SU-DHL-6 (cell line): ENCODE results near the gene ZNF654.
"Not testable (repeated sequence)": the region's sequence is repeated elsewhere in the genome, so short reads cannot be mapped to it uniquely, and the experiment has no call there.

ENCODE experiments used
- H2AFZ ChIP-seq: fragments of 200-600 bp; sonication (generic); 2 replicates; pipeline ENCODE4 v1.6.1; 2014; ENCODE audit warnings: low read depth, mild to moderate bottlenecking, moderate library complexity, mixed read lengths, antibody characterized with exemption, low read length; ENCODE audit not compliant: severe bottlenecking
- H3F3A ChIP-seq: fragments of 200-600 bp; shearing (Covaris generic); 2 replicates; pipeline ENCODE4 v1.6.0; 2016; ENCODE audit warnings: antibody characterized with exemption, mild to moderate bottlenecking; ENCODE audit not compliant: insufficient read depth
- H3K27ac ChIP-seq: fragments of 200-600 bp; sonication (generic); 2 replicates; pipeline ENCODE4 v1.5.1; 2016; ENCODE audit warnings: low read depth, mild to moderate bottlenecking, low read length, moderate library complexity, mixed read lengths
- H3K27me3 ChIP-seq: fragments of 200-600 bp; sonication (generic), shearing (Covaris generic); 2 replicates; pipeline ENCODE4 v1.6.0; 2014; ENCODE audit warnings: mild to moderate bottlenecking, low read length
- H3K36me3 ChIP-seq: fragments of 200-600 bp; sonication (generic); 2 replicates; pipeline ENCODE4 v1.6.1; 2014; ENCODE audit warnings: mild to moderate bottlenecking, low read length, mixed read lengths
- H3K4me2 ChIP-seq: fragments of 300-600, 200-600 bp; shearing (Covaris generic), sonication (generic); 2 replicates; pipeline ENCODE4 v1.6.0; 2014; ENCODE audit warnings: low read length, low read depth, mild to moderate bottlenecking; ENCODE audit not compliant: poor library complexity, severe bottlenecking
- H3K4me3 ChIP-seq: fragments of 200-600 bp; sonication (generic); 2 replicates; pipeline ENCODE4 v1.5.1; 2014; ENCODE audit warnings: antibody characterized with exemption, low read length, mild to moderate bottlenecking, mixed read lengths; ENCODE audit not compliant: insufficient read depth, poor library complexity, severe bottlenecking
- H3K79me2 ChIP-seq: fragments of 200-600 bp; sonication (generic); 2 replicates; pipeline ENCODE4 v1.6.1; 2014; ENCODE audit warnings: mild to moderate bottlenecking, low read length, moderate library complexity; ENCODE audit not compliant: insufficient read depth
- H3K9ac ChIP-seq: fragments of 200-600 bp; sonication (generic); 2 replicates; pipeline ENCODE4 v1.7.0; 2014; ENCODE audit warnings: mild to moderate bottlenecking, low read length
- H3K9me2 ChIP-seq: fragments of 200-600 bp; sonication (generic); replicated peaks from 2 replicates; pipeline ENCODE4 v1.6.1; 2014; ENCODE audit warnings: low read length; ENCODE audit not compliant: insufficient read depth
- H3K9me3 ChIP-seq: fragments of 200-600 bp; sonication (generic); 2 replicates; pipeline ENCODE4 v1.6.1; 2014; ENCODE audit warnings: low read length, mixed read lengths; ENCODE audit not compliant: insufficient read depth
- H4K20me1 ChIP-seq: fragments of 200-600 bp; sonication (generic); 2 replicates; pipeline ENCODE4 v1.6.1; 2014; ENCODE audit warnings: low read depth, mild to moderate bottlenecking, antibody characterized with exemption, low read length, moderate library complexity, mixed read lengths
- EZH2phosphoT487 ChIP-seq: fragments of 200-600 bp; sonication (generic), shearing (Covaris generic); conservative IDR thresholded peaks from 2 replicates; pipeline ENCODE4 v1.6.1; 2018; ENCODE audit warnings: mild to moderate bottlenecking, antibody characterized with exemption, low read length, moderate library complexity, mixed read lengths
- TF ChIP-seq, protein P1 (sequence below): fragments of 200-600 bp; sonication (generic); IDR thresholded peaks from one replicate; pipeline ENCODE4 v1.5.1; 2017; ENCODE audit warnings: antibody characterized with exemption, mild to moderate bottlenecking, low read length, moderate library complexity; ENCODE audit not compliant: insufficient read depth, poor library complexity, severe bottlenecking

Gene ZNF654

DNA sequence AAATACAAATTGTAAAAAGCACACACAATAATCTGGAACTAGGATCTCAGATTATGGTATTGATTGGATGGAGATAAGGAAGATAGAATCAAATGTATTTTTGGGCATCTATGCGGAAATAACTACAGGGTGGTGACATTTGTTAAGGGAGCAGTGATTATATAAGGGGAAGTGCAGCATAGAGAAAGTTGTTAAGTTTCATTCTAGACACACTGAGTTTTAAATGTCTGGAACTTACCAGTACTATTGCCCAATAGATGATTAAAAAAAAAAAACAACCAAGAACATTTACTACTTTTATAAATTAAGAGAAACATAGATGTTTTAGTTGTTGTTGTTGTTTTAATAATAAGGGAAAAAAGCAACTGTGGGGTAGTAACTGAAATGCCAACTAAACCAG lies 58.6 kb downstream of the ZNF654 start:
- H3K27me3 ChIP-seq: no peaks in the 10 kb centered on the region
- no peak overlapping the region for H3K4me2 ChIP-seq
- H3K36me3 ChIP-seq: peaks cover 22% of the 10 kb centered on the region
- TF ChIP-seq EZH2phosphoT487: no peak
- TF ChIP-seq, protein P1, sequence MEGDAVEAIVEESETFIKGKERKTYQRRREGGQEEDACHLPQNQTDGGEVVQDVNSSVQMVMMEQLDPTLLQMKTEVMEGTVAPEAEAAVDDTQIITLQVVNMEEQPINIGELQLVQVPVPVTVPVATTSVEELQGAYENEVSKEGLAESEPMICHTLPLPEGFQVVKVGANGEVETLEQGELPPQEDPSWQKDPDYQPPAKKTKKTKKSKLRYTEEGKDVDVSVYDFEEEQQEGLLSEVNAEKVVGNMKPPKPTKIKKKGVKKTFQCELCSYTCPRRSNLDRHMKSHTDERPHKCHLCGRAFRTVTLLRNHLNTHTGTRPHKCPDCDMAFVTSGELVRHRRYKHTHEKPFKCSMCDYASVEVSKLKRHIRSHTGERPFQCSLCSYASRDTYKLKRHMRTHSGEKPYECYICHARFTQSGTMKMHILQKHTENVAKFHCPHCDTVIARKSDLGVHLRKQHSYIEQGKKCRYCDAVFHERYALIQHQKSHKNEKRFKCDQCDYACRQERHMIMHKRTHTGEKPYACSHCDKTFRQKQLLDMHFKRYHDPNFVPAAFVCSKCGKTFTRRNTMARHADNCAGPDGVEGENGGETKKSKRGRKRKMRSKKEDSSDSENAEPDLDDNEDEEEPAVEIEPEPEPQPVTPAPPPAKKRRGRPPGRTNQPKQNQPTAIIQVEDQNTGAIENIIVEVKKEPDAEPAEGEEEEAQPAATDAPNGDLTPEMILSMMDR: no peak
- peaks cover 8% of the 10 kb centered on the region; the same call in 1 of the 2 replicates for H4K20me1 ChIP-seq
- no peaks in the 10 kb centered on the region for H3K9me2 ChIP-seq
- H3K27ac ChIP-seq: no peak overlapping the region
- no peak overlapping the region for H3K9ac ChIP-seq
- peaks cover 4% of the 10 kb centered on the region for H3F3A ChIP-seq
- H3K79me2 ChIP-seq: peaks cover 3% of the 10 kb centered on the region; the same call in 1 of the 2 replicates
- H3K4me3 ChIP-seq: no peak overlapping the region
- H3K9me3 ChIP-seq: no peaks in the 10 kb centered on the region
- H2AFZ ChIP-seq: no peak overlapping the region

- not testable (repeated sequence) for H3K9me3 ChIP-seq, H3K27ac ChIP-seq, H3F3A ChIP-seq, H3K79me2 ChIP-seq, H3K9me2 ChIP-seq, H3K4me2 ChIP-seq, H3K4me3 ChIP-seq, H2AFZ ChIP-seq, H3K9ac ChIP-seq, H3K27me3 ChIP-seq, H4K20me1 ChIP-seq
- peaks cover 27% of the 10 kb centered on the region for H3K36me3 ChIP-seq
These were observed 59.5 kb downstream of the ZNF654 start for GRCh38 chr3:88118603-88119002.

DNA sequence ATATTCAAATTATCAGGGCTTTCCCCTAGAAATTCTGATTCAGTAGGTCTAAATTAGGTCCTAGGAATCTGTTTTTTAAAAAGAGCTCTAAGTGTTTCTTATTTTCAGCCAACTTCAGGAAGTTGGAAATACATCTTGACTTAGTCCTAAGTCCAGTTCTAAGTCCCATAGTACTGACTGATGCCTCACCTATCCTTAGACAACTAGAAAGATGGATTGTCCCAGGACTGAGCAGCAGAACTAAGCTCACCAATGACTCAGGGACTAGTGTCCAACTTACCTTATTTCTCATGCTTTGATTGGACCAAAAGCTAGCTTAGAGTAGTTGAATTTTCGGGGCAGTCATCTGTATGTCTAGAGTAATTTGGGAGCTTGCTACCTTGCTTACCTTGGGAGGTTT lies 64.5 kb downstream of the ZNF654 start:
- Histone ChIP-seq H3K4me2 (no peak overlapping the region), H3K9me3 (no peaks in the 10 kb centered on the region), H3K27ac (no peak overlapping the region), H3K79me2 (peaks cover 17% of the 10 kb centered on the region), H3K36me3 (peaks cover 17% of the 10 kb centered on the region), H3K9me2 (no peaks in the 10 kb centered on the region), H2AFZ (no peak overlapping the region), H3K9ac (no peak overlapping the region), H3F3A (peaks cover 9% of the 10 kb centered on the region; the same call in 1 of the 2 replicates), H3K4me3 (no peak overlapping the region), H3K27me3 (no peaks in the 10 kb centered on the region), H4K20me1 (no peaks in the 10 kb centered on the region)
- TF ChIP-seq EZH2phosphoT487: no peak
- TF ChIP-seq, protein P1: no peak

- H3K27me3 ChIP-seq: no peaks in the 10 kb centered on the region
- H3K27ac ChIP-seq: no peak overlapping the region
- H3K4me2 ChIP-seq: no peak overlapping the region
- H3F3A ChIP-seq: peaks cover 17% of the 10 kb centered on the region; the same call in 1 of the 2 replicates
- no peaks in the 10 kb centered on the region for H3K9me2 ChIP-seq
- H2AFZ ChIP-seq: no peak overlapping the region
- H3K9me3 ChIP-seq: no peaks in the 10 kb centered on the region
- no peak overlapping the region for H3K4me3 ChIP-seq
- H3K36me3 ChIP-seq: peaks cover 47% of the 10 kb centered on the region; the same call in 1 of the 2 replicates
- peaks cover 21% of the 10 kb centered on the region for H3K79me2 ChIP-seq
- H3K9ac ChIP-seq: no peak overlapping the region
- 0 out of 2 replicates have a peak, but pooled peaks cover 3% of the 10 kb centered on the region for H4K20me1 ChIP-seq
- TF ChIP-seq EZH2phosphoT487: no peak
- TF ChIP-seq, protein P1: no peak
These were observed 72.6 kb downstream of the ZNF654 start for GRCh38 chr3:88131695-88132094.
